ENCODE measurements around the gene COMMD1.
"Not testable (repeated sequence)": the region's sequence is repeated elsewhere in the genome, so short reads cannot be mapped to it uniquely, and the experiment has no call there.

DNA sequence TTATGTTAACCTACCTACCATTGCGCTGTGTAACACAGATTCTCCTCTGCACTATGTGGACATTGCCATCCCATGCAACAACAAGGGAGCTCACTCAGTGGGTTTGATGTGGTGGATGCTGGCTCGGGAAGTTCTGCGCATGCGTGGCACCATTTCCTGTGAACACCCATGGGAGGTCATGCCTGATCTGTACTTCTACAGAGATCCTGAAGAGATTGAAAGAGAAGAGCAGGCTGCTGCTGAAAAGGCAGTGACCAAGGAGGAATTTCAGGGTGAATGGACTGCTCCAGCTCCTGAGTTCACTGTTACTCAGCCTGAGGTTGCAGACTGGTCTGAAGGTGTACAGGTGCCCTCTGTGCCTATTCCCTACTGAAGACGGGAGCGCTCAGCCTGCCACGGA is 241.3 kb downstream of the COMMD1 start:
- TF ChIP-seq, protein P1, sequence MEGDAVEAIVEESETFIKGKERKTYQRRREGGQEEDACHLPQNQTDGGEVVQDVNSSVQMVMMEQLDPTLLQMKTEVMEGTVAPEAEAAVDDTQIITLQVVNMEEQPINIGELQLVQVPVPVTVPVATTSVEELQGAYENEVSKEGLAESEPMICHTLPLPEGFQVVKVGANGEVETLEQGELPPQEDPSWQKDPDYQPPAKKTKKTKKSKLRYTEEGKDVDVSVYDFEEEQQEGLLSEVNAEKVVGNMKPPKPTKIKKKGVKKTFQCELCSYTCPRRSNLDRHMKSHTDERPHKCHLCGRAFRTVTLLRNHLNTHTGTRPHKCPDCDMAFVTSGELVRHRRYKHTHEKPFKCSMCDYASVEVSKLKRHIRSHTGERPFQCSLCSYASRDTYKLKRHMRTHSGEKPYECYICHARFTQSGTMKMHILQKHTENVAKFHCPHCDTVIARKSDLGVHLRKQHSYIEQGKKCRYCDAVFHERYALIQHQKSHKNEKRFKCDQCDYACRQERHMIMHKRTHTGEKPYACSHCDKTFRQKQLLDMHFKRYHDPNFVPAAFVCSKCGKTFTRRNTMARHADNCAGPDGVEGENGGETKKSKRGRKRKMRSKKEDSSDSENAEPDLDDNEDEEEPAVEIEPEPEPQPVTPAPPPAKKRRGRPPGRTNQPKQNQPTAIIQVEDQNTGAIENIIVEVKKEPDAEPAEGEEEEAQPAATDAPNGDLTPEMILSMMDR (IDR thresholded peaks at IDR 0.05), result not testable (repeated sequence)
- TF ChIP-seq CREB1 (CRISPR knock-in tag; IDR thresholded peaks at IDR 0.05); TEAD4 (CRISPR knock-in tag; IDR thresholded peaks at IDR 0.05); RELA (CRISPR knock-in tag; IDR thresholded peaks at IDR 0.05; ENCODE audit: borderline replicate concordance): not testable (repeated sequence)
- TF ChIP-seq, protein P2, sequence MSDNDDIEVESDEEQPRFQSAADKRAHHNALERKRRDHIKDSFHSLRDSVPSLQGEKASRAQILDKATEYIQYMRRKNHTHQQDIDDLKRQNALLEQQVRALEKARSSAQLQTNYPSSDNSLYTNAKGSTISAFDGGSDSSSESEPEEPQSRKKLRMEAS (CRISPR knock-in tag; IDR thresholded peaks at IDR 0.05), result not testable (repeated sequence)

Data from WTC11 (cell line).